Measurements from ENCODE around the gene FAM237A.

Gene FAM237A

DNA sequence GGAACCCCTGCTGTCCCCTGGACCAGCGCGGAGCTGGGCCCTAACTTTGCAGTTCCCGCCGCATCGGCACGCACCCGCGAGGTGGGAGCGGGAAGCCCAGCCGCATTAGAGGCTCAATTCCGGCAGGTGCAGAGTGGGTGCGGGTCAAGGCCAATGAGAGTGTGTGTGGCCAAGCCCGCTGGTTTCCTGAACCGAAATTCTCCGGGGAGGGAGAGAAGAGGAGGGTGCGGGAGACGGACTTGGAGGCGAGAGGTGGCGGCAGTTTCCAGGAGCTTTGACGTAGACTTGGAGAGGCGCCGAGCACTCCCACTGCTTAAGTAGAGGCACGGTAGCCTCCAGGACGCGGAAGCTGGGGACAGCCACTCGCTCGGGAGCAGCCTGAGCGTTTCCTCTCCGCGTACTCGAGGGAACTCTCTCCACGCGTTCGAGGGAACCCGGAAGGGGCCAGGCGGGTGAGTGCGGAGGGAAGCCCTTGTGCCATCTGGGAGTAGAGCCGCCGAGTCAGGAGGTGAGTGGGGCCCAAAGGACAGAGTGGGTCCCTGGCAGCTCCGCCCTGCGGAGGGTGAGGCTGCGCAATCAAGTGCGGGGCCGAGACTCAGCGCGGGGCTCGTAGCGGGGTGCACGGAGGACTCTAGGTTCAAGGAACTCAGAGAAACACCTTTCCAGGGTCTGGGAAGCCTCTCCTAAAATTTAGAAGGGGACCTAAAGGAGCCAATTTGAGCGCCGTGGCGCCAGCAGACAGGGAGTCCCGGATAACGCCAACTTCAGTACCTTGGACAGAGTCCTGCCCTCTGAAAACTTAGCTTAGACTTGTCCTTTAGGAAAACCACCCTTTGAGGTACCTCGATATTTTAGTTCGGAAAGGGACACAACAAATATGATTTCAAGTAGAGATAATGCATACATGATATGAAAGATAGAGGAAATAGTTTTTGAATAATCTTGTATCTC, at the start of gene FAM237A:
Gene FAM237A, plus strand, starts transcription at position 413 of the 951 bp plus-strand sequence. CDS start 1,750 bp downstream, outside the sequence.
- intact Hi-C loops (cut with DNase I; ENCODE audit: low total_unique reads) = no loop called here

DNA sequence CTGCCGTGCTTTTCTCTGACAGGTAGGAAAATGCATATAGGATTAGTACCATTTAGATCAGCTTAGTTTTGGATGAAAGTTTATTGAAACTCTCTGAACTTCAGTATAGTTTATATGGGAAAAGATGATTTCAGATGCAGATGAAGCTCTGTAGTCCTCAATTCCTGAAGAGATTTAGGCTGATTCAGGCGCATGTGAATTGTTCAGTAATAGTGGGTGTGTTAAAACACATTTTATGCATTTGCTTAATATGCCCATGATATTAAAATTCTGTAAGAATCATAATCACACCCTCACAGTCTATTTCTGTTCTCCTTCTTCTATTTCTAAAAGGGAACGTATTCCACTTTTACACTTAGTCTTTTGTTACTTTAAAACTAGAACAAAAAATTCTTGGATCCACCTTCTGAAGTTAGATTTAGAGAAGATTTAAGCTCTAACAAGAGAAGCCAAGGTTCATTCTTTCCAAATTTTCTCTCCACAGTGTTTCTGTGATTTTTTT, 44.5 kb upstream of the FAM237A start:
- Histone ChIP-seq H3K27me3 (no peaks in the 10 kb centered on the region), H3K27ac (no peak overlapping the region), H3K9me3 (no peaks in the 10 kb centered on the region), H3K4me1 (no peaks in the 10 kb centered on the region), H3K4me3 (no peak overlapping the region), H3K36me3 (no peaks in the 10 kb centered on the region)
- intact Hi-C loops (cut with DNase I; ENCODE audit: low total_unique reads) = no loop called here
- TF ChIP-seq, protein P1, sequence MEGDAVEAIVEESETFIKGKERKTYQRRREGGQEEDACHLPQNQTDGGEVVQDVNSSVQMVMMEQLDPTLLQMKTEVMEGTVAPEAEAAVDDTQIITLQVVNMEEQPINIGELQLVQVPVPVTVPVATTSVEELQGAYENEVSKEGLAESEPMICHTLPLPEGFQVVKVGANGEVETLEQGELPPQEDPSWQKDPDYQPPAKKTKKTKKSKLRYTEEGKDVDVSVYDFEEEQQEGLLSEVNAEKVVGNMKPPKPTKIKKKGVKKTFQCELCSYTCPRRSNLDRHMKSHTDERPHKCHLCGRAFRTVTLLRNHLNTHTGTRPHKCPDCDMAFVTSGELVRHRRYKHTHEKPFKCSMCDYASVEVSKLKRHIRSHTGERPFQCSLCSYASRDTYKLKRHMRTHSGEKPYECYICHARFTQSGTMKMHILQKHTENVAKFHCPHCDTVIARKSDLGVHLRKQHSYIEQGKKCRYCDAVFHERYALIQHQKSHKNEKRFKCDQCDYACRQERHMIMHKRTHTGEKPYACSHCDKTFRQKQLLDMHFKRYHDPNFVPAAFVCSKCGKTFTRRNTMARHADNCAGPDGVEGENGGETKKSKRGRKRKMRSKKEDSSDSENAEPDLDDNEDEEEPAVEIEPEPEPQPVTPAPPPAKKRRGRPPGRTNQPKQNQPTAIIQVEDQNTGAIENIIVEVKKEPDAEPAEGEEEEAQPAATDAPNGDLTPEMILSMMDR (IDR thresholded peaks at IDR 0.05) = no peak
- DNase-seq = no peak

More for the DNA sequence above, at the start of gene FAM237A:
- Histone ChIP-seq H3K4me1 (no peaks in the 10 kb centered on the region), H3K27me3 (peaks cover 0 to 18% of the 10 kb centered on the region in 2 donors), H3K9me3 (peaks cover 0 to 6% (median 0%) of the 10 kb centered on the region in 3 donors), H3K27ac (no peak within 1 kb of the TSS), H3K36me3 (no peaks in the 10 kb centered on the region), H3K4me3 (no peak within 1 kb of the TSS)
- TF ChIP-seq, protein P1 (IDR thresholded peaks at IDR 0.05) = no peak
- DNase-seq = no peak

DNA sequence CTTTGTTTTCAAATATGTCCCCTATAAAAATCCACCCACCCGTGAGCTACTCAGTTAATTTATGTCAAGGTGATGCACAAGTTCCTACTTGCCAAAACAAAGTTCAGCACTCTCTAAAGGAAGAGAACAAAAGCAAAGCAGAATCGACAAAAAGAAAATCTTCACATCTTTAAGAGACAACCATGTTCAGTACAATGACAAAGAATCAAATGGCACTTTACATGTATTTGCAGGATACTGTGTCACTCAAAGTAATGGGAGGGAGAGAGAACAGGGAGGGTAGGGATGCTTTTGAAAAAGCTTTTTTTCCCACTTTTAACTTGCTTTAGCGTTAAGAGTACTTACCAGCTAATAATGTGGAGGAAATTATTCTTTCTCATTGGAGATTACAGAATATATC, 39.0 kb upstream of the FAM237A start:
- H3K4me3 ChIP-seq = no peak overlapping the region
- intact Hi-C loops (cut with DNase I; ENCODE audit: low total_unique reads) = no loop called here
- H3K9me3 ChIP-seq = no peaks in the 10 kb centered on the region
- no peak overlapping the region for H3K27ac ChIP-seq
- H3K4me1 ChIP-seq = no peaks in the 10 kb centered on the region
- DNase-seq = no peak
- H3K27me3 ChIP-seq = no peaks in the 10 kb centered on the region
- H3K36me3 ChIP-seq = no peaks in the 10 kb centered on the region
- TF ChIP-seq, protein P1 (IDR thresholded peaks at IDR 0.05) = no peak

DNA sequence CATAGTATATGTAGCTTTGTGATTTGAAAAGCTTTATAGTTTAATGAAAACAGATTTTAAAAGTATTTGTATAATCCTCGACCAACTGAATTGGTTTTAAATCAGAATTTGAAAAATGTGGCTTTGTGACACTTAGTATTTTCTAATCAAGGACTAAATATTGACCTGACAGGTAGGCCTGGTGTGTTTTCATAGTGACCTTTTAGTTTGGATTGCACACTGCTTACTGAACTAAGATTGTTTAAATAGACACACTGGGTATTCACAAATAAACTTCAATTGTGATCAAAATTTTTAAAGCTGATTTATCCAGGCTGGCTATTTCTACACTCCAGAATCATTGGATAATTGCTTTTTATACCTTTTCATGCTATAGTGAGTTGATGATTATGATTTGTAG, 31.8 kb upstream of the FAM237A start:
- Histone ChIP-seq H3K27me3 (no peaks in the 10 kb centered on the region), H3K27ac (no peak overlapping the region), H3K4me1 (no peaks in the 10 kb centered on the region), H3K9me3 (no peaks in the 10 kb centered on the region), H3K36me3 (no peaks in the 10 kb centered on the region), H3K4me3 (no peak overlapping the region)
- DNase-seq = no peak
- intact Hi-C loops (cut with DNase I; ENCODE audit: low total_unique reads) = no loop called here
- TF ChIP-seq, protein P1 (IDR thresholded peaks at IDR 0.05) = no peak

DNA sequence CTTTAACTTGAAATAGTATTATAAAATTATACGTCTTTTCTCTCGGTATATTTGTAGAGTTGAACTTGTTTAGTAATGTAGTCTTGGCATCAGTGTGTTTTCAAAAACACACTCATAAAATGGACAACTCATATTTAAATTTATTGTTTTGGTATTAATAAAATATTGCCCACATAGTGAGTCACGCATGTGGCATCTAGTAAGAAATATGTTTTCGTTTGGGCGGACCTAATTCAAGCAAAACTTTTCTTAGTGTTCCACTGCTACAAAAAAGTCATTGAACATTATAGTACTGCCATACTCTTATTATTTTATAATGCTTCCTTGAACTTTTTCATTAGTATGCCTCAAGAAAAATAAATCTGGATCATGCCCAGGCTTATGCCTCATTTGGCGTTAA, 31.1 kb upstream of the FAM237A start:
- Histone ChIP-seq H3K27ac (no peak overlapping the region), H3K27me3 (no peaks in the 10 kb centered on the region), H3K4me3 (no peak overlapping the region), H3K9me3 (no peaks in the 10 kb centered on the region), H3K4me1 (no peaks in the 10 kb centered on the region), H3K36me3 (no peaks in the 10 kb centered on the region)
- TF ChIP-seq, protein P1 (IDR thresholded peaks at IDR 0.05) = no peak
- DNase-seq = no peak
- intact Hi-C loops (cut with DNase I; ENCODE audit: low total_unique reads) = no loop called here
